SK-N-SH (cell line): ENCODE measurements around the gene OLFM1. TPM values are rescaled to one million over a fixed set of nuclear protein-coding genes. Genes with fewer than 3 reads are reported as not detected.

ENCODE experiments used
- CTCF ChIA-PET: fragments of 300-600, 350-600 bp; formaldehyde crosslinking; extraction: SDS; loops from one replicate; lab custom pipeline; 2021; lab: Yijun Ruan, JAX
- POLR2A ChIA-PET: fragments of 350-600 bp; sonication (Branson Sonifier 250); formaldehyde crosslinking; extraction: SDS; loops from one replicate; lab custom pipeline; 2020; ENCODE audit warnings: antibody characterized with exemption, inconsistent platforms; lab: Yijun Ruan, JAX
- DNase-seq: peaks from one replicate; pipeline ENCODE4 v3.0.0; 2012
- H2AFZ ChIP-seq: fragments of 200-600 bp; sonication (generic); 2 replicates; pipeline ENCODE4 v1.8.1; 2016; ENCODE audit warnings: antibody characterized with exemption, mild to moderate bottlenecking, low read depth
- H3F3A ChIP-seq: fragments of 200-600 bp; sonication (generic); replicated peaks from 2 replicates; pipeline ENCODE3; 2016; ENCODE audit warnings: antibody characterized with exemption, mild to moderate bottlenecking; ENCODE audit not compliant: insufficient read depth
- H3K27ac ChIP-seq, 2 experiments: fragments of 200-500 bp in 1 of 2; fragments of 200-600 bp in 1 of 2; sonication (Bioruptor generic) in 1 of 2; sonication (generic), shearing (Covaris generic) in 1 of 2; 2 replicates each; pipeline versions ENCODE4 v1.5.1 to v1.6.1; 2014 to 2016; ENCODE audit warnings: low read depth in 2 of 2, inconsistent platforms in 1 of 2, low read length in 1 of 2, mild to moderate bottlenecking in 1 of 2, mixed read lengths in 1 of 2
- H3K27me3 ChIP-seq: fragments of 200-600 bp; sonication (generic), shearing (Covaris generic); 2 replicates; pipeline ENCODE4 v1.6.1; 2016; ENCODE audit warnings: mixed run types; ENCODE audit not compliant: insufficient read depth
- H3K36me3 ChIP-seq, 2 experiments: fragments of 200-500 bp in 1 of 2; fragments of 200-600 bp in 1 of 2; sonication (Bioruptor generic) in 1 of 2; sonication (generic) in 1 of 2; replicated peaks in 1 of 2; 2 replicates each; pipeline versions ENCODE3 to v1.5.1; 2014 to 2016; ENCODE audit warnings: low read length in 1 of 2, mild to moderate bottlenecking in 1 of 2; ENCODE audit not compliant: insufficient read depth in 2 of 2, control insufficient read depth in 1 of 2
- H3K4me1 ChIP-seq, 2 experiments: fragments of 200-500 bp in 1 of 2; fragments of 200-600 bp in 1 of 2; sonication (Bioruptor generic) in 1 of 2; sonication (generic), shearing (Covaris generic) in 1 of 2; 2 replicates each; pipeline versions ENCODE4 v1.5.1 to v1.6.1; 2014 to 2016; ENCODE audit warnings: low read depth in 1 of 2, low read length in 1 of 2, mixed run types in 1 of 2; ENCODE audit not compliant: insufficient read depth in 2 of 2, control insufficient read depth in 1 of 2
- H3K4me2 ChIP-seq: fragments of 200-600 bp; sonication (generic), shearing (Covaris generic); 2 replicates; pipeline ENCODE4 v1.6.1; 2017; ENCODE audit warnings: mixed run types
- H3K4me3 ChIP-seq, 2 experiments: fragments of 200-500 bp in 1 of 2; fragments of 200-600 bp in 1 of 2; sonication (Bioruptor generic) in 1 of 2; sonication (generic), shearing (Covaris generic) in 1 of 2; 2 replicates each; pipeline versions ENCODE4 v1.5.1 to v1.8.1; 2014 to 2016; ENCODE audit warnings: low read depth in 2 of 2, inconsistent platforms in 1 of 2, low read length in 1 of 2, mild to moderate bottlenecking in 1 of 2, mixed read lengths in 1 of 2, moderate library complexity in 1 of 2
- H3K79me2 ChIP-seq: fragments of 200-600 bp; sonication (generic); 2 replicates; pipeline ENCODE4 v1.8.1; 2017; ENCODE audit warnings: mild to moderate bottlenecking; ENCODE audit not compliant: insufficient read depth
- H3K9ac ChIP-seq: fragments of 200-600 bp; sonication (generic); 2 replicates; pipeline ENCODE4 v1.6.1; 2017; ENCODE audit warnings: mixed run types
- H3K9me2 ChIP-seq: fragments of 200-600 bp; sonication (generic); 2 replicates; pipeline ENCODE4 v1.6.1; 2017; ENCODE audit warnings: mixed run types
- H3K9me3 ChIP-seq: fragments of 200-600 bp; sonication (generic); 2 replicates; pipeline ENCODE4 v1.6.1; 2017; ENCODE audit warnings: mixed run types, mild to moderate bottlenecking, moderate library complexity
- H4K20me1 ChIP-seq: fragments of 200-600 bp; sonication (generic); 2 replicates; pipeline ENCODE4 v1.6.1; 2017; ENCODE audit warnings: mild to moderate bottlenecking, mixed run types; ENCODE audit not compliant: insufficient read depth
- CHD2 ChIP-seq: fragments of 150-350 bp; IDR thresholded peaks from 2 replicates; pipeline ENCODE4 v1.6.1; 2018; ENCODE audit warnings: low read length; ENCODE audit not compliant: partially characterized antibody
- ELF1 ChIP-seq: IDR thresholded peaks from 2 replicates; pipeline ENCODE4 v1.4.0; 2012
- EP300 ChIP-seq, 2 experiments: IDR thresholded peaks; 2 replicates each; pipeline versions ENCODE4 v1.4.0 to v1.6.1; 2012; ENCODE audit warnings: borderline replicate concordance in 1 of 2, low read depth in 1 of 2, low read length in 1 of 2
- EZH2phosphoT487 ChIP-seq: fragments of 200-600 bp; sonication (generic); IDR thresholded peaks from 2 replicates; pipeline ENCODE4 v1.6.1; 2017; ENCODE audit warnings: low read depth, mixed run types, mild to moderate bottlenecking, antibody characterized with exemption, moderate library complexity, borderline replicate concordance
- FOXJ3 ChIP-seq: sonication (generic); formaldehyde crosslinking; IDR thresholded peaks from 2 replicates; pipeline ENCODE4 v1.5.1; 2020; ENCODE audit warnings: mild to moderate bottlenecking, missing genetic modification reagents
- GABPA ChIP-seq: IDR thresholded peaks from 2 replicates; pipeline ENCODE4 v1.4.0; 2012; ENCODE audit warnings: low read depth, mild to moderate bottlenecking
- GATA2 ChIP-seq: sonication (generic); formaldehyde crosslinking; IDR thresholded peaks from 2 replicates; pipeline ENCODE4 v1.5.0; 2020; ENCODE audit warnings: mild to moderate bottlenecking, missing genetic modification reagents
- JUND ChIP-seq: IDR thresholded peaks from 2 replicates; pipeline ENCODE4 v1.4.0; 2012
- MAX ChIP-seq: IDR thresholded peaks from 2 replicates; pipeline ENCODE4 v1.4.0; 2012; ENCODE audit warnings: low read depth
- MEF2A ChIP-seq: IDR thresholded peaks from 2 replicates; pipeline ENCODE4 v1.4.0; 2012; ENCODE audit warnings: low read depth, borderline replicate concordance
- NFIC ChIP-seq: IDR thresholded peaks from 2 replicates; pipeline ENCODE4 v1.4.0; 2012; ENCODE audit warnings: borderline replicate concordance
- POLR2AphosphoS5 ChIP-seq: IDR thresholded peaks from 2 replicates; pipeline ENCODE4 v1.6.1; 2012; ENCODE audit warnings: low read depth, low read length
- RCOR1 ChIP-seq: fragments of 150-350 bp; IDR thresholded peaks from 2 replicates; pipeline ENCODE4 v1.6.1; 2017; ENCODE audit warnings: antibody characterized with exemption, low read length
- REST ChIP-seq: IDR thresholded peaks from 2 replicates; pipeline ENCODE4 v1.6.1; 2012; ENCODE audit warnings: mild to moderate bottlenecking, low read depth, low read length, moderate library complexity
- SIN3A ChIP-seq: IDR thresholded peaks from 2 replicates; pipeline ENCODE4 v1.6.1; 2012; ENCODE audit warnings: low read depth, mild to moderate bottlenecking, low read length, moderate library complexity, borderline replicate concordance
- USF1 ChIP-seq: IDR thresholded peaks from 2 replicates; pipeline ENCODE4 v1.4.0; 2012; ENCODE audit warnings: low read depth, borderline replicate concordance
- YY1 ChIP-seq: IDR thresholded peaks from 2 replicates; pipeline ENCODE4 v1.4.0; 2012; ENCODE audit warnings: low read depth, mild to moderate bottlenecking
- WGBS: methylation state at CpG from one replicate; pipeline ENCODE4 v1.1.6; 2017; ENCODE audit warnings: low lambda C conversion rate; 5-methylcytosine and 5-hydroxymethylcytosine counted together
- polyA plus RNA-seq, 3 experiments: library from polyadenylated mRNA; depleted of rRNA; stranded (reverse); fragments of >200 nt; gene quantifications; 2 replicates each; pipeline ENCODE4 v1.2.3, GENCODE V29; 2012
- TF ChIP-seq, protein P1 (sequence below): IDR thresholded peaks from 2 replicates; pipeline ENCODE4; 2012

OLFM1 gene
- polyA plus RNA-seq, 1 of the 3 experiments (the other 2 are of a cell fraction): 15.9 TPM

DNA sequence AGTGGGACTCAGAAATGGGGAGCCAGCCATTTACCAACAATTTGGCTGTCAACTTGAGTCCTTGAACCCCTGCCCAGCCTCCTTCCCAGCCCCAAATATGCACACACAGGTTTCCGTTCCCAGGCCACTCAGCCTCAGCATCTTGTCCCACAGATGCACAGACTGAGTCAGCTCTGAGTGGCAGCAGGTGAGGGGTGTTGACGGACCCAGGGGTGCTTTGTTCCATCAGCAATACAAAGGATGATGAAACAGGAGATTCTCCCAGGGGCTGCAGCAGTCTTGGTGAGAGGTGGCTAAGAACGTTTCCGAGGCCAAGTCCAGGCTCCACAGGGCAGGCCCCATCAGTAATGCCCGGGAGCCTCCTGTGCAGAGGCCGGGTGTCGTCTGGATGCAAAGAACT is 4.9 kb upstream of the OLFM1 start:
- peaks cover 0 to 8% of the 10 kb centered on the region in 2 experiments; a peak in 1 of 4 replicates for H3K4me1 ChIP-seq
- H3K36me3 ChIP-seq: no peaks in the 10 kb centered on the region
- POLR2A ChIA-PET: no interaction called here
- H3K9me3 ChIP-seq: no peaks in the 10 kb centered on the region
- no peak overlapping the region for H3K27ac ChIP-seq
- no peak for DNase-seq
- TF ChIP-seq RCOR1 (no peak), MEF2A (no peak), NFIC (no peak), SIN3A (no peak), ELF1 (no peak), FOXJ3 (CRISPR knock-in tag) (no peak), GABPA (no peak), CHD2 (no peak), EZH2phosphoT487 (no peak), JUND (no peak), USF1 (no peak), GATA2 (CRISPR knock-in tag) (no peak), YY1 (no peak), EP300 (IDR thresholded peaks at IDR 0.05; ENCODE audit: borderline replicate concordance in 1 of 2, low read depth in 1 of 2, low read length in 1 of 2) (no peak), POLR2AphosphoS5 (no peak), MAX (no peak), REST (no peak)
- TF ChIP-seq, protein P1, sequence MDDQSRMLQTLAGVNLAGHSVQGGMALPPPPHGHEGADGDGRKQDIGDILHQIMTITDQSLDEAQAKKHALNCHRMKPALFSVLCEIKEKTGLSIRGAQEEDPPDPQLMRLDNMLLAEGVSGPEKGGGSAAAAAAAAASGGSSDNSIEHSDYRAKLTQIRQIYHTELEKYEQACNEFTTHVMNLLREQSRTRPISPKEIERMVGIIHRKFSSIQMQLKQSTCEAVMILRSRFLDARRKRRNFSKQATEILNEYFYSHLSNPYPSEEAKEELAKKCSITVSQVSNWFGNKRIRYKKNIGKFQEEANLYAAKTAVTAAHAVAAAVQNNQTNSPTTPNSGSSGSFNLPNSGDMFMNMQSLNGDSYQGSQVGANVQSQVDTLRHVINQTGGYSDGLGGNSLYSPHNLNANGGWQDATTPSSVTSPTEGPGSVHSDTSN: no peak
- TF ChIP-seq, all 33 proteins: peak for 0
- CTCF ChIA-PET: interaction anchor here (1.1 to 9.9 kb wide), 4 partner anchors 12 to 330 kb away, joined by 3 to 290 read pairs (median 79); no protein-coding TSS in a partner anchor
- no peak overlapping the region for H3K4me2 ChIP-seq
- H4K20me1 ChIP-seq: 0 out of 2 replicates have a peak, but pooled peaks cover 4% of the 10 kb centered on the region
- H2AFZ ChIP-seq: no peak overlapping the region
- H3K27me3 ChIP-seq: no peaks in the 10 kb centered on the region
- no peak overlapping the region for H3K4me3 ChIP-seq
- H3K9ac ChIP-seq: no peak overlapping the region
- H3F3A ChIP-seq: peaks cover 4% of the 10 kb centered on the region
- H3K9me2 ChIP-seq: no peaks in the 10 kb centered on the region
- WGBS: 70% methylated on average over 6 of the region's 7 CpGs
- H3K79me2 ChIP-seq: no peaks in the 10 kb centered on the region
